Tibial nerve (tissue), 4 donors: ENCODE results near the gene UGT3A2.

ENCODE experiments used
- CTCF ChIP-seq, 5 experiments: fragments of 200-600 bp in 3 of 5; fragments of 450-650 bp in 2 of 5; sonication (generic) in 3 of 5; IDR thresholded peaks; one replicate each; pipeline ENCODE4 v1.5.1; 2016 to 2019; ENCODE audit warnings: antibody characterized with exemption in 5 of 5, mild to moderate bottlenecking in 3 of 5, moderate library complexity in 2 of 5
- EP300 ChIP-seq, 2 donors: sonication (generic); formaldehyde crosslinking; IDR thresholded peaks; one replicate each; pipeline ENCODE4 v1.6.1; 2017; ENCODE audit warnings: antibody characterized with exemption in 2 of 2, mild to moderate bottlenecking in 1 of 2
- POLR2A ChIP-seq, 2 donors: fragments of 450-650 bp; IDR thresholded peaks; one replicate each; pipeline ENCODE4 v1.6.1; 2017; ENCODE audit warnings: antibody characterized with exemption in 2 of 2, mild to moderate bottlenecking in 2 of 2, moderate library complexity in 2 of 2

- TF ChIP-seq CTCF (IDR thresholded peaks at IDR 0.05) (no peak), POLR2A (IDR thresholded peaks at IDR 0.05) (no peak), EP300 (IDR thresholded peaks at IDR 0.05) (no peak)
Observed at GRCh38 chr5:36035696-36036095, 31.0 kb downstream of the UGT3A2 start.
